Suprapubic skin (tissue), 4 donors: Measurements from ENCODE around the gene NUDT9. TPM values are rescaled to one million over a fixed set of nuclear protein-coding genes. Genes with fewer than 3 reads are reported as not detected.
"Not testable (repeated sequence)": the region's sequence is repeated elsewhere in the genome, so short reads cannot be mapped to it uniquely, and the experiment has no call there.

Experiments used
- DNase-seq, 2 donors: peaks; one replicate each; pipeline ENCODE4 v3.0.0-alpha.2; 2019; ENCODE audit warnings: low spot score in 2 of 2
- H3K27ac ChIP-seq: fragments of 200-600 bp; sonication (generic); one replicate; pipeline ENCODE4 v1.5.1; 2019
- H3K27me3 ChIP-seq: fragments of 200-600 bp; sonication (generic); one replicate; pipeline ENCODE4 v1.5.1; 2019
- H3K36me3 ChIP-seq: fragments of 200-600 bp; sonication (generic); one replicate; pipeline ENCODE4 v1.5.1; 2019
- H3K4me1 ChIP-seq: fragments of 200-600 bp; sonication (generic); one replicate; pipeline ENCODE4 v1.5.1; 2019
- H3K4me3 ChIP-seq: fragments of 200-600 bp; sonication (generic); one replicate; pipeline ENCODE4 v1.5.1; 2019; ENCODE audit warnings: mild to moderate bottlenecking
- H3K9me3 ChIP-seq: fragments of 200-600 bp; sonication (generic); one replicate; pipeline ENCODE4 v1.5.1; 2019
- CTCF ChIP-seq, 2 donors: fragments of 200-600 bp in 1 of 2; fragments of 450-650 bp in 1 of 2; sonication (generic) in 1 of 2; IDR thresholded peaks; one replicate each; pipeline ENCODE4 v1.5.1; 2016 to 2019; ENCODE audit warnings: antibody characterized with exemption in 2 of 2, mild to moderate bottlenecking in 1 of 2, moderate library complexity in 1 of 2
- EP300 ChIP-seq: sonication (generic); formaldehyde crosslinking; IDR thresholded peaks from one replicate; pipeline ENCODE4 v1.6.1; 2017; ENCODE audit warnings: antibody characterized with exemption
- POLR2A ChIP-seq, 2 donors: fragments of 450-650 bp; IDR thresholded peaks; one replicate each; pipeline ENCODE4 v1.6.1; 2017; ENCODE audit warnings: antibody characterized with exemption in 2 of 2, mild to moderate bottlenecking in 2 of 2, moderate library complexity in 2 of 2
- POLR2AphosphoS5 ChIP-seq, 3 donors: sonication (generic); formaldehyde crosslinking; IDR thresholded peaks; one replicate each; pipeline ENCODE4 v1.6.1; 2017; ENCODE audit warnings: antibody characterized with exemption in 3 of 3
- WGBS: methylation state at CpG from one replicate; pipeline ENCODE4 v1.1.5; 2018; 5-methylcytosine and 5-hydroxymethylcytosine counted together
- total RNA-seq, 4 donors: library from RNA; depleted of rRNA; stranded (reverse); fragments of >200 nt; gene quantifications; one replicate each; pipeline ENCODE4 v1.1.0, GENCODE V29; 2016

The NUDT9 gene
- total RNA-seq, 4 donors from 2014 or later: 11.9 to 31.5 (median 15.6) TPM

- peak; percentile 93 to 95 for DNase-seq
- 1% methylated on average over 32 of the region's 32 CpGs for WGBS
- H3K4me1 ChIP-seq: peaks cover 11% of the 10 kb centered on the region
- H3K36me3 ChIP-seq: no peaks in the 10 kb centered on the region
- H3K27me3 ChIP-seq: no peaks in the 10 kb centered on the region
- peak in 1 of 2 donors; percentile 68 for TF ChIP-seq POLR2A (IDR thresholded peaks at IDR 0.05)
- TF ChIP-seq CTCF (IDR thresholded peaks at IDR 0.05): peak in 1 of 2 donors; percentile 17
- TF ChIP-seq POLR2AphosphoS5 (IDR thresholded peaks at IDR 0.05): peak in 2 of 3 donors; percentile 25 to 58
- TF ChIP-seq EP300: no peak
- H3K9me3 ChIP-seq: no peaks in the 10 kb centered on the region
- H3K27ac ChIP-seq: peak within 1 kb of the TSS; percentile 79
- peak within 1 kb of the TSS; percentile 68 for H3K4me3 ChIP-seq
These were observed 31.3 kb upstream of the NUDT9 start, which contains the start of gene HSD17B11 for GRCh38 chr4:87390891-87391575. Gene HSD17B11 (minus strand): TSS chr4:87391188. CDS start chr4:87391070, 118 bp downstream.

- TF ChIP-seq POLR2A (IDR thresholded peaks at IDR 0.05) (no peak), EP300 (no peak)
- WGBS: 11% methylated on average over 16 of the region's 16 CpGs
- H3K27ac ChIP-seq: peak overlapping the region; percentile 79
- no peaks in the 10 kb centered on the region for H3K27me3 ChIP-seq
- H3K9me3 ChIP-seq: no peaks in the 10 kb centered on the region
- DNase-seq: no peak
- H3K36me3 ChIP-seq: no peaks in the 10 kb centered on the region
- H3K4me3 ChIP-seq: peak overlapping the region; percentile 68
- peaks cover 11% of the 10 kb centered on the region for H3K4me1 ChIP-seq
These were observed 30.8 kb upstream of the NUDT9 start for GRCh38 chr4:87391576-87392054.

- Histone ChIP-seq H3K4me1 (peaks cover 11% of the 10 kb centered on the region), H3K4me3 (no peak overlapping the region), H3K36me3 (no peaks in the 10 kb centered on the region), H3K27me3 (no peaks in the 10 kb centered on the region), H3K9me3 (no peaks in the 10 kb centered on the region), H3K27ac (no peak overlapping the region)
- 89% methylated on average over 3 of the region's 3 CpGs for WGBS
- DNase-seq: no peak
- TF ChIP-seq POLR2AphosphoS5 (IDR thresholded peaks at IDR 0.05) (no peak), EP300 (no peak), POLR2A (IDR thresholded peaks at IDR 0.05) (no peak), CTCF (IDR thresholded peaks at IDR 0.05) (no peak)
These were observed 30.2 kb upstream of the NUDT9 start for GRCh38 chr4:87392183-87392582.

- H3K4me3 ChIP-seq, H3K36me3 ChIP-seq: not testable (repeated sequence)
- WGBS: 88% methylated on average over 20 of the region's 23 CpGs
These were observed 27.3 kb upstream of the NUDT9 start for GRCh38 chr4:87395073-87395472.

GRCh38 chr4:87395851-87396250 lies 26.5 kb upstream of the NUDT9 start:
- H3K4me3 ChIP-seq, H3K9me3 ChIP-seq, DNase-seq, H3K27ac ChIP-seq, H3K27me3 ChIP-seq, H3K4me1 ChIP-seq, H3K36me3 ChIP-seq: not testable (repeated sequence)
- no CpG with 5 or more reads among the region's 20 CpGs for WGBS

More at GRCh38 chr4:87395073-87395472, 27.3 kb upstream of the NUDT9 start:
- H3K9me3 ChIP-seq, H3K27me3 ChIP-seq, H3K27ac ChIP-seq, H3K4me1 ChIP-seq, DNase-seq: not testable (repeated sequence)

GRCh38 chr4:87399148-87399547 lies 23.2 kb upstream of the NUDT9 start:
- H3K4me1 ChIP-seq: no peaks in the 10 kb centered on the region
- no peaks in the 10 kb centered on the region for H3K27me3 ChIP-seq
- H3K4me3 ChIP-seq: no peak overlapping the region
- H3K36me3 ChIP-seq: no peaks in the 10 kb centered on the region
- 85% methylated on average over 3 of the region's 3 CpGs for WGBS
- TF ChIP-seq EP300 (no peak), CTCF (IDR thresholded peaks at IDR 0.05) (no peak), POLR2A (IDR thresholded peaks at IDR 0.05) (no peak), POLR2AphosphoS5 (IDR thresholded peaks at IDR 0.05) (no peak)
- no peaks in the 10 kb centered on the region for H3K9me3 ChIP-seq
- no peak for DNase-seq
- H3K27ac ChIP-seq: no peak overlapping the region
